ENCODE results near the gene GJA3.
A peak's percentile ranks its signal among the peaks of the same experiment; 100 is the strongest.

GRCh38 chr13:20197361-20197834 lies 36.5 kb upstream of the GJA3 start:
- TF ChIP-seq LARP7 (IDR thresholded peaks at IDR 0.05) (no peak), MAX (IDR thresholded peaks at IDR 0.05; ENCODE audit: low read depth, low read length) (no peak), EGR1 (IDR thresholded peaks at IDR 0.05; ENCODE audit: borderline replicate concordance in 1 of 2, low read depth in 2 of 2, low read length in 2 of 2) (no peak), CTCF (IDR thresholded peaks at IDR 0.05 in 2 of 3, conservative IDR thresholded peaks at IDR 0.05 in 1 of 3; ENCODE audit: control insufficient read depth in 2 of 3, extremely low read depth in 1 of 3, insufficient read depth in 1 of 3, low read depth in 3 of 3, low read length in 3 of 3) (peak; percentile 71 to 79 (median 73)), PBX3 (IDR thresholded peaks at IDR 0.05; ENCODE audit: insufficient replicate concordance, low read depth, low read length) (no peak), DPF2 (IDR thresholded peaks at IDR 0.05) (no peak)

Measured in GM12878 (cell line).